Esophagus squamous epithelium (tissue), 5 donors: Measurements from ENCODE around the gene CELSR1. TPM values are rescaled to one million over a fixed set of nuclear protein-coding genes. Genes with fewer than 3 reads are reported as not detected.
A peak's percentile ranks its signal among the peaks of the same experiment; 100 is the strongest.

Source experiments
- DNase-seq: peaks from one replicate; lab custom pipeline; 2025; lab: John Stamatoyannopoulos, UW
- H3K27ac ChIP-seq, 4 donors: fragments of 200-600 bp; sonication (generic); one replicate each; pipeline ENCODE4 v1.5.1; 2016 to 2019; ENCODE audit warnings: mild to moderate bottlenecking in 1 of 4
- H3K27me3 ChIP-seq, 4 donors: fragments of 200-600 bp; sonication (generic); 1 replicate in 3 of 4; 2 replicates in 1 of 4; pipeline versions ENCODE4 v1.5.1 to v1.6.0; 2017 to 2021; ENCODE audit warnings: antibody characterized with exemption in 1 of 4
- H3K36me3 ChIP-seq, 3 donors: fragments of 200-600 bp; sonication (generic); one replicate each; pipeline ENCODE4 v1.5.1; 2016 to 2019
- H3K4me1 ChIP-seq, 3 donors: fragments of 200-600 bp; sonication (generic); one replicate each; pipeline ENCODE4 v1.5.1; 2017 to 2019
- H3K4me3 ChIP-seq, 4 donors: fragments of 200-600 bp; sonication (generic); 1 replicate in 3 of 4; 2 replicates in 1 of 4; pipeline ENCODE4 v1.5.1; 2016 to 2019; ENCODE audit warnings: mild to moderate bottlenecking in 2 of 4, moderate library complexity in 1 of 4
- H3K9me3 ChIP-seq, 3 donors: fragments of 200-600 bp; sonication (generic); one replicate each; pipeline ENCODE4 v1.5.1; 2016 to 2019
- CTCF ChIP-seq, 6 experiments: fragments of 450-650 bp in 4 of 6; fragments of 200-600 bp in 2 of 6; sonication (generic) in 2 of 6; IDR thresholded peaks; one replicate each; pipeline ENCODE4 v1.5.1; 2016 to 2019; ENCODE audit warnings: antibody characterized with exemption in 6 of 6, mild to moderate bottlenecking in 4 of 6, moderate library complexity in 4 of 6
- POLR2A ChIP-seq, 4 donors: fragments of 450-650 bp; IDR thresholded peaks; one replicate each; pipeline ENCODE4 v1.6.1; 2017; ENCODE audit warnings: antibody characterized with exemption in 4 of 4, mild to moderate bottlenecking in 4 of 4, moderate library complexity in 3 of 4
- WGBS, 2 donors: methylation state at CpG; one replicate each; pipeline ENCODE4 v1.1.5; 2018; 5-methylcytosine and 5-hydroxymethylcytosine counted together
- intact Hi-C: fragments of 100-400 bp; cut with DNase I; formaldehyde crosslinking; loops from one replicate; pipeline ENCODE4 v1.15.0; 2022
- total RNA-seq, 4 donors: library from RNA; depleted of rRNA; stranded (reverse); fragments of >200 nt; gene quantifications; one replicate each; pipeline ENCODE4 v1.1.0, GENCODE V29; 2016
- donor health status: DM: yes; HTN: yes; CAD: no.

The CELSR1 gene
- total RNA-seq, 4 donors from 2014 or later = 38.7 to 50.6 (median 43.7) TPM

GRCh38 chr22:46335201-46336118, 202.0 kb downstream of the CELSR1 start, which contains the start of gene TRMU:
Gene TRMU (plus strand): TSS chr22:46335714. CDS start chr22:46335765, 51 bp downstream.
- H3K27me3 ChIP-seq = no peaks in the 10 kb centered on the region
- peak within 1 kb of the TSS; percentile 61 to 86 (median 86) for H3K4me3 ChIP-seq
- H3K36me3 ChIP-seq = peaks cover 10 to 31% (median 14%) of the 10 kb centered on the region in 3 donors
- peak in 3 of 4 donors; percentile 33 to 66 (median 61) for TF ChIP-seq POLR2A (IDR thresholded peaks at IDR 0.05)
- peak in 1 of 6 experiments; percentile 9 for TF ChIP-seq CTCF (IDR thresholded peaks at IDR 0.05)
- peaks cover 10 to 26% (median 12%) of the 10 kb centered on the region in 3 donors for H3K4me1 ChIP-seq
- peak within 1 kb of the TSS; percentile 91 to 96 (median 94) for H3K27ac ChIP-seq
- 15 to 17% methylated on average over 6 to 8 of the region's 93 CpGs for WGBS, 2 donors
- intact Hi-C loops = no loop called here
- DNase-seq = no peak
- H3K9me3 ChIP-seq = no peaks in the 10 kb centered on the region

DNA sequence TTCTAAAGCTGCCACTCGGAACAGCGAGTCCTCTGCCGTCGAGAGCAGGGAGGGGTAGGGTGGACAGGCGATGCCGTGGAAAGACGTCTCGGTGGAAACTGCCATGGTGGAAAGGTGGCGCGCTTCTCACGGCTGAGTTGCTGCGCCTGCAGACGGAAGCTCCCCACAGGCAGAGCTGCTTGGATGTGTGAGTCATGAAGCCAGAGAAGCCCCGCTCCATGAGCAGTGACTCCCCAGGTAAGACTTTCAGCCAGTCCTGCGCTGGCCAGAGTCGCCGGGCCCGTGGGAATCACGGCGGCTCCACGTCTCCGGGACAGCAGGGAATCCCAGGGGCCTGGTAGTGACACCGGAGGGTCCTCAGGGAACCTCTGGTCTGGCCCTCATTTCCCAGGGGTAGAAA, 205.9 kb downstream of the CELSR1 start:
- Histone ChIP-seq H3K9me3 (no peaks in the 10 kb centered on the region), H3K27ac (no peak overlapping the region), H3K4me1 (peaks cover under 1 to 13% (median 2%) of the 10 kb centered on the region in 3 donors), H3K36me3 (peaks cover 0 to 25% (median 0%) of the 10 kb centered on the region in 3 donors), H3K4me3 (no peak overlapping the region), H3K27me3 (no peaks in the 10 kb centered on the region)
- DNase-seq = no peak
- 84 to 95% methylated on average over 7 to 8 of the region's 23 CpGs for WGBS, 2 donors
- TF ChIP-seq POLR2A (IDR thresholded peaks at IDR 0.05) = no peak
- TF ChIP-seq CTCF (IDR thresholded peaks at IDR 0.05) = no peak
- intact Hi-C loops = no loop called here

- WGBS, 2 donors = 96 to 100% methylated on average over 4 of the region's 4 CpGs
- no peak for DNase-seq
- intact Hi-C loops = no loop called here
- no peak overlapping the region for H3K4me3 ChIP-seq
- H3K9me3 ChIP-seq = no peaks in the 10 kb centered on the region
- no peak overlapping the region for H3K27ac ChIP-seq
- peaks cover 0 to 7% (median 0%) of the 10 kb centered on the region in 3 donors for H3K4me1 ChIP-seq
- H3K27me3 ChIP-seq = no peaks in the 10 kb centered on the region
- TF ChIP-seq CTCF (IDR thresholded peaks at IDR 0.05) (no peak), POLR2A (IDR thresholded peaks at IDR 0.05) (no peak)
- H3K36me3 ChIP-seq = peaks cover 0 to 32% (median 0%) of the 10 kb centered on the region in 3 donors
Measured at GRCh38 chr22:46330426-46330825, 207.0 kb downstream of the CELSR1 start.

- WGBS, 2 donors = 90 to 91% methylated on average over 7 to 8 of the region's 8 CpGs
- Histone ChIP-seq H3K9me3 (no peaks in the 10 kb centered on the region), H3K36me3 (peaks cover 0 to 33% (median 0%) of the 10 kb centered on the region in 3 donors), H3K27me3 (no peaks in the 10 kb centered on the region), H3K4me1 (peaks cover 0 to 2% (median 0%) of the 10 kb centered on the region in 3 donors), H3K4me3 (no peak overlapping the region), H3K27ac (no peak overlapping the region)
- intact Hi-C loops = no loop called here
- no peak for TF ChIP-seq POLR2A (IDR thresholded peaks at IDR 0.05)
- no peak for TF ChIP-seq CTCF (IDR thresholded peaks at IDR 0.05)
- DNase-seq = no peak
Measured at GRCh38 chr22:46329616-46330015, 207.8 kb downstream of the CELSR1 start.

DNA sequence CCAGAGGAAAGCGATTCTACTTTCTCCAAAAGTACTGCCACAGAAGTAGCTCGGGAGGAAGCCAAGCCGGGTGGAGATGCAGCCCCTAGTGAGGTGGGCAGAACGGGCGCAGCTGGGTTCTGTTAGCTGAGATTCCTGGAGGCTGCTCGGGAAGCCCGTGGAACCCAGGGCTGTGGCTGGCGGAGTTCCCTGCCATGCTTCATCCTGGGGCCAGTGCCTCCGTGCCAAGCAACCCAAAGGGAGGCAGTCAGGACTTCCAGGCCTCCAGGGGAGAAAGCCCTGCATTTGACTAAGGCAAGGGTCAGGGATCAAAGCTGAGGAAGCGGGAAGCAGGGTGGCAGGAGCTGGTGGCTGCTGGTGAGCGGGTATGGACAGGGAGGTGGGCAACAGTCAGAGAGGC, 208.6 kb downstream of the CELSR1 start:
- Histone ChIP-seq H3K4me1 (no peaks in the 10 kb centered on the region), H3K27me3 (no peaks in the 10 kb centered on the region), H3K9me3 (no peaks in the 10 kb centered on the region), H3K4me3 (no peak overlapping the region), H3K27ac (no peak overlapping the region), H3K36me3 (peaks cover 0 to 33% (median 0%) of the 10 kb centered on the region in 3 donors)
- intact Hi-C loops = no loop called here
- 94 to 100% methylated on average over 8 to 11 of the region's 11 CpGs for WGBS, 2 donors
- DNase-seq = no peak
- TF ChIP-seq CTCF (IDR thresholded peaks at IDR 0.05) = no peak
- no peak for TF ChIP-seq POLR2A (IDR thresholded peaks at IDR 0.05)
